Stimulated activated CD4-positive, alpha-beta T cell treated with anti-CD3 and anti-CD28 coated beads, TNF-alpha, amount 100 ng/mL, for 24 hours (primary cell): Measurements from ENCODE around the gene PCDHGB7.
"Not testable (repeated sequence)": the region's sequence is repeated elsewhere in the genome, so short reads cannot be mapped to it uniquely, and the experiment has no call there.

Experiments used
- DNase-seq, 3 experiments: peaks; one replicate each; pipeline ENCODE4 v3.0.0-alpha.2; 2020; ENCODE audit warnings: low read depth in 3 of 3

The PCDHGB7 gene

GRCh38 chr5:141430332-141431113, 13.0 kb downstream of the PCDHGB7 start, which contains the start of gene PCDHGA12:
PCDHGA12 (plus strand) TSS chr5:141430507; CDS start chr5:141430760, 253 bp downstream.
- DNase-seq = peak in 1 of 3 experiments; percentile 31

GRCh38 chr5:141431286-141431685, 13.8 kb downstream of the PCDHGB7 start:
- DNase-seq = no peak

GRCh38 chr5:141432308-141432707, 14.8 kb downstream of the PCDHGB7 start:
- not testable (repeated sequence) for DNase-seq

- not testable (repeated sequence) for DNase-seq
These were observed 15.2 kb downstream of the PCDHGB7 start for GRCh38 chr5:141432726-141433125.

- DNase-seq = no peak
These were observed 16.5 kb downstream of the PCDHGB7 start for GRCh38 chr5:141434006-141434405.

GRCh38 chr5:141437221-141437620, 19.7 kb downstream of the PCDHGB7 start:
- no peak for DNase-seq

GRCh38 chr5:141439411-141440141, 22.1 kb downstream of the PCDHGB7 start:
- DNase-seq = no peak

GRCh38 chr5:141440341-141440740, 22.9 kb downstream of the PCDHGB7 start:
- DNase-seq = no peak

GRCh38 chr5:141441571-141442170, 24.2 kb downstream of the PCDHGB7 start:
- no peak for DNase-seq

GRCh38 chr5:141465351-141465750, 47.9 kb downstream of the PCDHGB7 start:
- no peak for DNase-seq
